GM23338 (cell line): Measurements from ENCODE around the gene KDM4B. TPM values are rescaled to one million over a fixed set of nuclear protein-coding genes. Genes with fewer than 3 reads are reported as not detected.

Experiments used
- ATAC-seq: fragments of 200-7000 bp; cut with Tn5 transposase; 3 replicates; pipeline ENCODE4 v1.9.1; 2020
- DNase-seq: peaks from one replicate; pipeline ENCODE4 v3.0.0-alpha.2; 2015; ENCODE audit warnings: low spot score
- H2AFZ ChIP-seq: fragments of 200-600 bp; sonication (generic); 2 replicates; pipeline ENCODE4 v1.8.0; 2016; ENCODE audit warnings: antibody characterized with exemption, mild to moderate bottlenecking, moderate library complexity
- H3F3A ChIP-seq: fragments of 200-600 bp; sonication (generic); replicated peaks from 2 replicates; pipeline ENCODE4 v1.8.0; 2017; ENCODE audit warnings: antibody characterized with exemption, mixed run types, low read depth
- H3K27ac ChIP-seq: fragments of 200-600 bp; sonication (generic); 2 replicates; pipeline ENCODE4 v1.6.1; 2016; ENCODE audit warnings: low read depth
- H3K27me3 ChIP-seq: fragments of 200-600 bp; sonication (generic); 2 replicates; pipeline ENCODE4 v1.8.0; 2016; ENCODE audit warnings: mild to moderate bottlenecking, mixed run types, moderate library complexity; ENCODE audit not compliant: insufficient read depth
- H3K36me3 ChIP-seq: fragments of 200-600 bp; sonication (generic); 2 replicates; pipeline ENCODE4 v1.8.0; 2016; ENCODE audit warnings: mild to moderate bottlenecking; ENCODE audit not compliant: insufficient read depth
- H3K4me1 ChIP-seq: fragments of 200-600 bp; sonication (generic); 2 replicates; pipeline ENCODE4 v1.8.0; 2016; ENCODE audit warnings: mild to moderate bottlenecking, moderate library complexity; ENCODE audit not compliant: insufficient read depth
- H3K4me2 ChIP-seq: fragments of 200-600 bp; sonication (generic); 2 replicates; pipeline ENCODE4 v1.7.1; 2017; ENCODE audit warnings: mixed run types
- H3K4me3 ChIP-seq: fragments of 200-600 bp; sonication (generic); 2 replicates; pipeline ENCODE4 v1.6.1; 2016; ENCODE audit warnings: mixed run types
- H3K79me2 ChIP-seq: fragments of 200-600 bp; sonication (generic); replicated peaks from 2 replicates; pipeline ENCODE4 v1.8.0; 2017; ENCODE audit warnings: mild to moderate bottlenecking; ENCODE audit not compliant: insufficient read depth
- H3K9me2 ChIP-seq: fragments of 200-600 bp; sonication (generic); 2 replicates; pipeline ENCODE4 v1.8.0; 2017; ENCODE audit not compliant: insufficient read depth
- H4K20me1 ChIP-seq: fragments of 200-600 bp; sonication (generic); replicated peaks from 2 replicates; pipeline ENCODE4 v1.8.0; 2017; ENCODE audit warnings: mild to moderate bottlenecking; ENCODE audit not compliant: insufficient read depth
- H3K27ac Mint-ChIP-seq: 2 replicates; pipeline ENCODE4 v1.8.0; 2020; ENCODE audit warnings: inconsistent platforms, mild to moderate bottlenecking, moderate library complexity, mixed read lengths
- H3K27me3 Mint-ChIP-seq: 3 replicates; pipeline ENCODE4 v1.8.0; 2022; ENCODE audit warnings: low read depth, mild to moderate bottlenecking, moderate library complexity, mixed read lengths, inconsistent platforms; ENCODE audit not compliant: insufficient read depth, poor library complexity
- H3K36me3 Mint-ChIP-seq: 3 replicates; pipeline ENCODE4 v1.8.0; 2021; ENCODE audit warnings: low read depth, mild to moderate bottlenecking, inconsistent platforms, moderate library complexity, mixed read lengths
- H3K4me1 Mint-ChIP-seq: 3 replicates; pipeline ENCODE4 v1.8.0; 2020; ENCODE audit warnings: mild to moderate bottlenecking, inconsistent platforms, mixed read lengths
- H3K4me3 Mint-ChIP-seq: 3 replicates; pipeline ENCODE4 v1.8.0; 2021; ENCODE audit warnings: moderate library complexity, mild to moderate bottlenecking, inconsistent platforms, mixed read lengths
- H3K9me3 Mint-ChIP-seq: 3 replicates; pipeline ENCODE4 v1.8.0; 2020; ENCODE audit warnings: moderate library complexity, mild to moderate bottlenecking, inconsistent platforms, mixed read lengths
- CREB1 ChIP-seq: fragments of 250-450 bp; sonication (Bioruptor Pico); IDR thresholded peaks from 2 replicates; pipeline ENCODE4 v1.5.0; 2020; ENCODE audit warnings: low read depth, mild to moderate bottlenecking, moderate library complexity
- ETS1 ChIP-seq: IDR thresholded peaks from 2 replicates; pipeline ENCODE4 v1.6.1; 2016; ENCODE audit warnings: antibody characterized with exemption
- EZH2 ChIP-seq: fragments of 200-600 bp; sonication (generic); IDR thresholded peaks from one replicate; pipeline ENCODE4 v1.8.0; 2017; ENCODE audit warnings: antibody characterized with exemption, mild to moderate bottlenecking, low read depth; ENCODE audit not compliant: unreplicated experiment
- EZH2phosphoT487 ChIP-seq: fragments of 200-600 bp; sonication (generic); IDR thresholded peaks from one replicate; pipeline ENCODE4 v1.8.1; 2018; ENCODE audit warnings: antibody characterized with exemption; ENCODE audit not compliant: unreplicated experiment
- JUNB ChIP-seq: IDR thresholded peaks from one replicate; pipeline ENCODE4 v1.6.1; 2016; ENCODE audit warnings: antibody characterized with exemption; ENCODE audit not compliant: unreplicated experiment
- NANOG ChIP-seq: IDR thresholded peaks from 2 replicates; pipeline ENCODE4 v1.6.1; 2016; ENCODE audit warnings: antibody characterized with exemption, borderline replicate concordance
- REST ChIP-seq: IDR thresholded peaks from one replicate; pipeline ENCODE4 v1.6.1; 2018; ENCODE audit warnings: antibody characterized with exemption; ENCODE audit not compliant: unreplicated experiment
- STAT1 ChIP-seq: IDR thresholded peaks from one replicate; pipeline ENCODE4 v1.6.1; 2016; ENCODE audit warnings: antibody characterized with exemption; ENCODE audit not compliant: unreplicated experiment
- ZNF331 ChIP-seq: fragments of 250-450 bp; sonication (Bioruptor Pico); IDR thresholded peaks from 2 replicates; pipeline ENCODE4 v1.5.0; 2020; ENCODE audit warnings: low read depth, mild to moderate bottlenecking, moderate library complexity
- ZNF462 ChIP-seq: fragments of 250-450 bp; sonication (Bioruptor Pico); IDR thresholded peaks from 2 replicates; pipeline ENCODE4 v1.5.0; 2020; ENCODE audit warnings: mild to moderate bottlenecking, moderate library complexity
- polyA plus RNA-seq: library from polyadenylated mRNA; unstranded; fragments of >200 nt; fragmentation: Nextera tagmentation; extraction: Ambion mirVana; gene quantifications from 2 replicates; pipeline ENCODE4 v1.2.1, GENCODE V29; 2016
- total RNA-seq: library from RNA; depleted of rRNA; stranded (reverse); fragments of >200 nt; shearing (Covaris generic); gene quantifications from 2 replicates; pipeline ENCODE4 v1.2.3, GENCODE V29; 2014

Gene KDM4B
- total and polyA plus RNA-seq, 2 experiments from 2014 or later = 9.1 to 27.6 TPM

GRCh38 chr19:4932711-4933110, 36.2 kb upstream of the KDM4B start:
- H3K4me3 Mint-ChIP-seq = no peak overlapping the region

More at GRCh38 chr19:4932711-4933110, 36.2 kb upstream of the KDM4B start:
- no peak overlapping the region for H3K4me3 ChIP-seq
- Mint-ChIP-seq H3K27ac (no peak overlapping the region), H3K36me3 (peaks cover 62% of the 10 kb centered on the region), H3K4me1 (peaks cover 5% of the 10 kb centered on the region; the same call in 2 of the 3 replicates), H3K27me3 (peaks cover 16% of the 10 kb centered on the region), H3K9me3 (no peaks in the 10 kb centered on the region)
- H3K27ac ChIP-seq = no peak overlapping the region
- no peak overlapping the region for H3K4me2 ChIP-seq
- no peaks in the 10 kb centered on the region for H3K27me3 ChIP-seq
- TF ChIP-seq CREB1 (CRISPR knock-in tag) = no peak
- TF ChIP-seq ZNF462 (CRISPR knock-in tag) = no peak
- TF ChIP-seq JUNB = no peak
- TF ChIP-seq NANOG = no peak
- TF ChIP-seq REST = no peak
- TF ChIP-seq EZH2 = no peak
- no peak for TF ChIP-seq EZH2phosphoT487
- TF ChIP-seq STAT1 = no peak
- no peak for TF ChIP-seq ZNF331
- TF ChIP-seq ETS1 = no peak
- DNase-seq (no peak), ATAC-seq (no peak)
- H3F3A ChIP-seq = no peaks in the 10 kb centered on the region
- H3K36me3 ChIP-seq = peaks cover 11% of the 10 kb centered on the region; the same call in 1 of the 2 replicates
- peaks cover 4% of the 10 kb centered on the region for H3K79me2 ChIP-seq
- peaks cover 13% of the 10 kb centered on the region for H4K20me1 ChIP-seq
- 0 out of 2 replicates have a peak, but pooled peaks cover 5% of the 10 kb centered on the region for H3K4me1 ChIP-seq
- no peaks in the 10 kb centered on the region for H3K9me2 ChIP-seq
- no peak overlapping the region for H2AFZ ChIP-seq
